K562 (cell line): ENCODE measurements around the gene PPP2R2B. TPM values are rescaled to one million over a fixed set of nuclear protein-coding genes. Genes with fewer than 3 reads are reported as not detected.

ENCODE experiments used
- ATAC-seq: fragments of 200-7000 bp; cut with Tn5 transposase; 3 replicates; pipeline ENCODE4 v1.9.1; 2020; ENCODE audit warnings: moderate library complexity
- BruUV-seq: library from RNA; stranded (reverse); fragments of 400-500 nt; replicated peaks from 2 replicates; lab custom pipeline; 2021; lab: Mats Ljungman, UMichigan
- CTCF ChIA-PET: fragments of 300-600 bp; formaldehyde crosslinking; extraction: SDS; loops from one replicate; lab custom pipeline; 2021; ENCODE audit warnings: low intra/inter-chr PET ratio; lab: Yijun Ruan, JAX
- POLR2A ChIA-PET: fragments of 300-600, 350-650 bp; sonication (Branson Sonifier 250); formaldehyde crosslinking; extraction: SDS; loops from one replicate; lab custom pipeline; 2021; ENCODE audit warnings: antibody characterized with exemption, inconsistent platforms; lab: Yijun Ruan, JAX
- DNase-seq, 4 experiments: peaks; one replicate each; pipeline versions ENCODE4 v3.0.0 to v3.0.0-alpha.2; 2011 to 2018; ENCODE audit warnings: low spot score in 3 of 4, mixed read lengths in 3 of 4; ENCODE audit errors: extremely low read depth in 1 of 4
- FAIRE-seq: peaks from 2 replicates; lab custom pipeline; 2011; peaks lifted over from hg19 to GRCh38; lab: Jason Lieb, UNC
- H2AFZ ChIP-seq: 2 replicates; pipeline ENCODE4 v1.6.0; 2011; ENCODE audit warnings: low read depth, low read length, control low read depth, inconsistent platforms
- H3K27ac ChIP-seq: fragments of 200-600 bp; 3 replicates; pipeline ENCODE4 v1.8.0; 2011; ENCODE audit warnings: low read depth, mild to moderate bottlenecking, control low read depth, inconsistent platforms, low read length, moderate library complexity, mixed read lengths; ENCODE audit errors: extremely low read depth
- H3K27me3 ChIP-seq, 2 experiments: fragments of 300-600 bp in 1 of 2; 2 replicates in 1 of 2; 3 replicates in 1 of 2; pipeline versions ENCODE4 v1.6.0 to v1.8.0; 2011; ENCODE audit warnings: inconsistent platforms in 2 of 2, low read length in 2 of 2, mild to moderate bottlenecking in 1 of 2, mixed read lengths in 1 of 2, moderate library complexity in 1 of 2; ENCODE audit not compliant: control insufficient read depth in 2 of 2, insufficient read depth in 2 of 2
- H3K36me3 ChIP-seq: fragments of 300-600 bp; 3 replicates; pipeline ENCODE4 v1.8.0; 2011; ENCODE audit warnings: mild to moderate bottlenecking, low read length, inconsistent platforms; ENCODE audit not compliant: control insufficient read depth, insufficient read depth
- H3K4me1 ChIP-seq, 2 experiments: fragments of 200-600 bp in 1 of 2; replicated peaks in 1 of 2; 2 replicates in 1 of 2; 3 replicates in 1 of 2; pipeline versions ENCODE4 v1.5.1 to v1.8.0; 2011; ENCODE audit warnings: inconsistent platforms in 2 of 2, low read length in 2 of 2, mild to moderate bottlenecking in 1 of 2, mixed read lengths in 1 of 2, moderate library complexity in 1 of 2; ENCODE audit not compliant: control insufficient read depth in 2 of 2, insufficient read depth in 2 of 2
- H3K4me2 ChIP-seq: 2 replicates; pipeline ENCODE4 v1.6.1; 2011; ENCODE audit warnings: low read length, control low read depth, inconsistent platforms, mixed read lengths; ENCODE audit not compliant: insufficient read depth
- H3K4me3 ChIP-seq: fragments of 200-600 bp; sonication (generic), shearing (Covaris generic); 2 replicates; pipeline ENCODE4 v1.5.1; 2016; ENCODE audit warnings: control low read depth, inconsistent platforms
- H3K79me2 ChIP-seq: fragments of 200-600 bp; 3 replicates; pipeline ENCODE4 v1.8.0; 2011; ENCODE audit warnings: low read length, inconsistent platforms; ENCODE audit not compliant: control insufficient read depth, insufficient read depth
- H3K9ac ChIP-seq, 2 experiments: 2 replicates each; pipeline versions ENCODE4 v1.6.0 to v1.6.1; 2011; ENCODE audit warnings: low read depth in 2 of 2, low read length in 2 of 2, control low read depth in 1 of 2, inconsistent platforms in 1 of 2, mild to moderate bottlenecking in 1 of 2, mixed read lengths in 1 of 2; ENCODE audit not compliant: insufficient read depth in 1 of 2
- H3K9me1 ChIP-seq: one replicate; pipeline ENCODE4 v1.6.0; 2011; ENCODE audit warnings: inconsistent platforms, mild to moderate bottlenecking, low read length, moderate library complexity; ENCODE audit not compliant: control insufficient read depth, insufficient read depth
- H3K9me3 ChIP-seq: replicated peaks from 2 replicates; pipeline ENCODE4 v1.5.1; 2011; ENCODE audit warnings: low read depth, low read length, inconsistent platforms; ENCODE audit not compliant: control insufficient read depth, insufficient read depth
- H4K20me1 ChIP-seq: replicated peaks from 2 replicates; pipeline ENCODE4 v1.6.1; 2011; ENCODE audit warnings: low read length, inconsistent platforms, mixed read lengths; ENCODE audit not compliant: control insufficient read depth, insufficient read depth
- EP400 ChIP-seq: fragments of 450-650 bp; IDR thresholded peaks from 2 replicates; pipeline ENCODE4 v1.6.1; 2017; ENCODE audit warnings: antibody characterized with exemption, mild to moderate bottlenecking, moderate library complexity
- JUND ChIP-seq, 2 experiments: IDR thresholded peaks; 2 replicates in 1 of 2; 3 replicates in 1 of 2; pipeline ENCODE4 v1.6.1; 2011; ENCODE audit warnings: borderline replicate concordance in 2 of 2, low read depth in 2 of 2, low read length in 2 of 2, improper control_type of control experiment in 1 of 2, missing biosample characterization in 1 of 2, missing genetic modification characterization in 1 of 2, missing genetic modification reagents in 1 of 2
- NKRF ChIP-seq: fragments of 450-650 bp; IDR thresholded peaks from 2 replicates; pipeline ENCODE4 v1.6.1; 2016; ENCODE audit warnings: borderline replicate concordance
- NR2C2 ChIP-seq, 2 experiments: fragments of 200-800 bp in 1 of 2; sonication (Bioruptor generic) in 1 of 2; sonication (generic) in 1 of 2; formaldehyde crosslinking in 1 of 2; IDR thresholded peaks; 2 replicates each; pipeline versions ENCODE4 v1.6.1 to v1.8.0; 2016 to 2022; ENCODE audit warnings: mild to moderate bottlenecking in 1 of 2, missing compliant biosample characterization in 1 of 2, missing genetic modification characterization in 1 of 2, missing genetic modification reagents in 1 of 2
- PBX2 ChIP-seq, 2 experiments: IDR thresholded peaks in 1 of 2; conservative IDR thresholded peaks in 1 of 2; 2 replicates each; pipeline ENCODE4 v1.6.1; 2016; ENCODE audit warnings: low read depth in 2 of 2, mild to moderate bottlenecking in 1 of 2, missing compliant biosample characterization in 1 of 2, missing genetic modification characterization in 1 of 2, moderate library complexity in 1 of 2
- RFX7 ChIP-seq: fragments of 250-450 bp; sonication (Bioruptor Pico); IDR thresholded peaks from 2 replicates; pipeline ENCODE4 v1.5.1; 2021; ENCODE audit warnings: mild to moderate bottlenecking
- TBP ChIP-seq: optimal IDR thresholded peaks from 2 replicates; pipeline ENCODE3; 2011; ENCODE audit warnings: low read depth, low read length, improper control_type of control experiment
- TEAD4 ChIP-seq, 2 experiments: sonication (generic) in 1 of 2; formaldehyde crosslinking in 1 of 2; IDR thresholded peaks; 2 replicates each; pipeline versions ENCODE4 v1.6.1 to v1.8.0; 2012 to 2022; ENCODE audit warnings: borderline replicate concordance in 1 of 2, inconsistent platforms in 1 of 2, low read length in 1 of 2, mild to moderate bottlenecking in 1 of 2, missing genetic modification reagents in 1 of 2
- U2AF1 ChIP-seq: fragments of 200-400 bp; formaldehyde crosslinking; optimal IDR thresholded peaks from 2 replicates; pipeline ENCODE3; 2017; ENCODE audit warnings: mild to moderate bottlenecking, low read depth, low read length, moderate library complexity
- YBX1 ChIP-seq: fragments of 450-650 bp; IDR thresholded peaks from 2 replicates; pipeline ENCODE4 v1.7.1; 2016; ENCODE audit warnings: mild to moderate bottlenecking
- ZBTB43 ChIP-seq: sonication (generic); formaldehyde crosslinking; IDR thresholded peaks from 2 replicates; pipeline ENCODE4 v1.8.0; 2023; ENCODE audit warnings: mild to moderate bottlenecking, missing genetic modification reagents
- ZNF197 ChIP-seq: fragments of 200-800 bp; sonication (Bioruptor generic); IDR thresholded peaks from 2 replicates; pipeline ENCODE4 v1.6.1; 2016; ENCODE audit warnings: low read depth, missing genetic modification characterization, missing compliant biosample characterization
- ZNF79 ChIP-seq: fragments of 250-450 bp; sonication (Bioruptor Pico); IDR thresholded peaks from 2 replicates; pipeline ENCODE4 v1.4.0; 2020; ENCODE audit warnings: low read depth, mild to moderate bottlenecking, moderate library complexity
- WGBS: fragments of 100-300 bp; shearing (Covaris generic); methylation state at CpG from one replicate; pipeline ENCODE4 v1.1.6; 2016; ENCODE audit warnings: low coverage, mixed read lengths; ENCODE audit not compliant: insufficient coverage; ENCODE audit errors: missing lambda C conversion rate; 5-methylcytosine and 5-hydroxymethylcytosine counted together
- in situ Hi-C: fragments of 300-500 bp; cut with MboI; formaldehyde crosslinking; loops from 4 replicates; pipeline ENCODE4 v1.15.0; 2018; ENCODE audit warnings: inconsistent platforms, mixed read lengths
- intact Hi-C: fragments of 100-400 bp; cut with micrococcal nuclease; formaldehyde crosslinking; loops from 2 replicates; pipeline ENCODE4 v1.14.2; 2022
- polyA plus RNA-seq, 8 experiments: library from polyadenylated mRNA; depleted of rRNA in 4 of 8; stranded (reverse) in 5 of 8; unstranded in 3 of 8; fragments of >200 nt; fragmentation: Nextera tagmentation in 2 of 8; fragmentation: Illumina TruSeq in 1 of 8; extraction: Ambion mirVana in 2 of 8; extraction: Trizol in 1 of 8; gene quantifications; 2 replicates each; pipeline versions ENCODE4 v1.2.1 to v1.2.3, GENCODE V29; 2011 to 2014; ENCODE audit warnings: inconsistent platforms in 1 of 8, missing spikeins in 1 of 8
- total RNA-seq, 7 experiments: library from RNA; depleted of rRNA in 6 of 7; stranded (reverse); fragments of >200 nt in 6 of 7; fragmentation: Illumina TruSeq in 2 of 7; extraction: Trizol in 2 of 7; gene quantifications; 2 replicates each; pipeline versions ENCODE4 v1.2.1 to v1.2.3, GENCODE V29; 2011 to 2021; ENCODE audit warnings: low replicate concordance in 1 of 7

PPP2R2B gene
- total and polyA plus RNA-seq, 9 of the 15 experiments (the other 6 are each of a cell fraction or from before 2014, with no cell fraction given): not detected

GRCh38 chr5:146623009-146623408 lies 255.5 kb downstream of the PPP2R2B start:
- DNase-seq (no peak), ATAC-seq (no peak), FAIRE-seq (no peak)
- Histone ChIP-seq H3K9ac (no peak overlapping the region), H2AFZ (no peak overlapping the region), H3K27ac (no peak overlapping the region), H3K4me3 (no peak overlapping the region), H3K9me3 (no peaks in the 10 kb centered on the region), H3K36me3 (no peaks in the 10 kb centered on the region), H3K79me2 (no peaks in the 10 kb centered on the region), H3K27me3 (no peaks in the 10 kb centered on the region), H3K4me1 (no peaks in the 10 kb centered on the region), H3K4me2 (no peak overlapping the region), H4K20me1 (no peaks in the 10 kb centered on the region), H3K9me1 (no peaks in the 10 kb centered on the region)
- intact Hi-C loops (no loop called here), in situ Hi-C loops (no loop called here)
- TF ChIP-seq ZBTB43 (CRISPR knock-in tag): no peak
- no peak for TF ChIP-seq JUND (IDR thresholded peaks at IDR 0.05; ENCODE audit: borderline replicate concordance, low read depth, low read length)
- TF ChIP-seq JUND (tag; IDR thresholded peaks at IDR 0.05; ENCODE audit: borderline replicate concordance, low read depth, low read length): no peak
- no peak for TF ChIP-seq EP400
- no peak for TF ChIP-seq TBP
- no peak for TF ChIP-seq NR2C2 (CRISPR knock-in tag; IDR thresholded peaks at IDR 0.05)
- TF ChIP-seq NR2C2 (tag; IDR thresholded peaks at IDR 0.05): no peak
- no peak for TF ChIP-seq NKRF
- TF ChIP-seq ZNF197: no peak
- no peak for TF ChIP-seq ZNF79 (CRISPR knock-in tag)
- no peak for TF ChIP-seq YBX1
- TF ChIP-seq PBX2 (CRISPR knock-in tag; IDR thresholded peaks at IDR 0.05; ENCODE audit: low read depth): no peak
- no peak for TF ChIP-seq PBX2 (tag; conservative IDR thresholded peaks at IDR 0.05; ENCODE audit: low read depth)
- no peak for TF ChIP-seq U2AF1
- TF ChIP-seq RFX7 (CRISPR knock-in tag): no peak
- TF ChIP-seq TEAD4 (IDR thresholded peaks at IDR 0.05; ENCODE audit: low read length): no peak
- TF ChIP-seq TEAD4 (CRISPR knock-in tag; IDR thresholded peaks at IDR 0.05; ENCODE audit: borderline replicate concordance): no peak
- ChIA-PET CTCF (no interaction called here), POLR2A (interaction anchor here (1.3 kb wide), 1 partner anchor 10 kb away, joined by 4 read pairs; no protein-coding TSS in a partner anchor)
- BruUV-seq: no TSS peak
- WGBS: 10% methylated on average over 5 of the region's 5 CpGs
